GM10266 (cell line): ENCODE data around the gene TXK.

ENCODE experiments used
- DNase-seq: peaks from one replicate; pipeline ENCODE4 v3.0.0; 2012; ENCODE audit errors: extremely low spot score
- CTCF ChIP-seq: IDR thresholded peaks from 2 replicates; pipeline ENCODE4 v1.5.1; 2012; ENCODE audit warnings: mild to moderate bottlenecking, low read depth; ENCODE audit not compliant: control insufficient read depth, insufficient read depth; ENCODE audit errors: missing control alignments

Gene TXK

GRCh38 chr4:48127231-48127630, 6.8 kb downstream of the TXK start:
- no peak for DNase-seq
- no peak for TF ChIP-seq CTCF

- DNase-seq, result no peak
Observed at GRCh38 chr4:48126621-48127020, 7.4 kb downstream of the TXK start.

GRCh38 chr4:48124870-48125269, 9.2 kb downstream of the TXK start:
- no peak for TF ChIP-seq CTCF

More at GRCh38 chr4:48126621-48127020, 7.4 kb downstream of the TXK start:
- TF ChIP-seq CTCF, result no peak

GRCh38 chr4:48122756-48123155, 11.3 kb downstream of the TXK start:
- DNase-seq, result no peak

More at GRCh38 chr4:48124870-48125269, 9.2 kb downstream of the TXK start:
- no peak for DNase-seq

GRCh38 chr4:48121180-48121579, 12.9 kb downstream of the TXK start:
- DNase-seq, result no peak
- no peak for TF ChIP-seq CTCF

More at GRCh38 chr4:48122756-48123155, 11.3 kb downstream of the TXK start:
- no peak for TF ChIP-seq CTCF

- DNase-seq, result no peak
Observed at GRCh38 chr4:48120132-48120531, 13.9 kb downstream of the TXK start.

GRCh38 chr4:48119646-48120045, 14.4 kb downstream of the TXK start:
- no peak for TF ChIP-seq CTCF
- no peak for DNase-seq

More at GRCh38 chr4:48120132-48120531, 13.9 kb downstream of the TXK start:
- TF ChIP-seq CTCF, result no peak
